PC-3 (cell line): ENCODE measurements around the gene CYB5R3. TPM values are rescaled to one million over a fixed set of nuclear protein-coding genes. Genes with fewer than 3 reads are reported as not detected.
"Not testable (repeated sequence)": the region's sequence is repeated elsewhere in the genome, so short reads cannot be mapped to it uniquely, and the experiment has no call there.

Source experiments
- ATAC-seq: fragments of 200-7000 bp; cut with Tn5 transposase; 2 replicates; pipeline ENCODE4 v1.9.1; 2020; ENCODE audit warnings: mild to moderate bottlenecking, moderate library complexity
- BruUV-seq: library from RNA; stranded (reverse); fragments of 400-500 nt; replicated peaks from 2 replicates; lab custom pipeline; 2021; lab: Mats Ljungman, UMichigan
- CTCF ChIA-PET: fragments of 300-600 bp; sonication (Branson Sonifier 250); formaldehyde crosslinking; loops from one replicate; lab custom pipeline; 2022; ENCODE audit warnings: antibody characterized with exemption; lab: Charles Lee
- POLR2A ChIA-PET: fragments of 300-600 bp; sonication (Branson Sonifier 250); formaldehyde crosslinking; loops from one replicate; lab custom pipeline; 2022; ENCODE audit warnings: antibody characterized with exemption; ENCODE audit not compliant: unreplicated experiment; lab: Charles Lee
- DNase-seq: peaks from one replicate; pipeline ENCODE4 v3.0.0-alpha.2; 2015
- H2AFZ ChIP-seq: fragments of 300-600 bp; sonication (generic); 2 replicates; pipeline ENCODE4 v1.6.0; 2016; ENCODE audit warnings: antibody characterized with exemption, low read length
- H3F3A ChIP-seq: fragments of 300-600 bp; sonication (generic); one replicate; pipeline ENCODE4 v1.6.0; 2017; ENCODE audit warnings: antibody characterized with exemption, low read length, control low read depth, mild to moderate bottlenecking; ENCODE audit not compliant: unreplicated experiment
- H3K27ac ChIP-seq: fragments of 300-600 bp; sonication (generic); 2 replicates; pipeline ENCODE4 v1.5.1; 2016; ENCODE audit warnings: mild to moderate bottlenecking, low read length
- H3K27me3 ChIP-seq: fragments of 300-600 bp; sonication (generic); 2 replicates; pipeline ENCODE4 v1.6.1; 2016; ENCODE audit warnings: low read length, mixed read lengths
- H3K36me3 ChIP-seq: fragments of 300-600 bp; sonication (generic); 2 replicates; pipeline ENCODE4 v1.6.1; 2016; ENCODE audit warnings: low read depth, mixed run types, low read length, mixed read lengths
- H3K4me1 ChIP-seq: fragments of 300-600 bp; sonication (generic); 2 replicates; pipeline ENCODE4 v1.5.1; 2016; ENCODE audit warnings: low read length; ENCODE audit not compliant: insufficient read depth
- H3K4me2 ChIP-seq: fragments of 300-600 bp; sonication (generic); 2 replicates; pipeline ENCODE4 v1.6.0; 2016; ENCODE audit warnings: low read length
- H3K4me3 ChIP-seq: fragments of 300-600 bp; sonication (generic); 2 replicates; pipeline ENCODE4 v1.5.1; 2016; ENCODE audit warnings: mild to moderate bottlenecking, low read length, mixed read lengths
- H3K79me2 ChIP-seq: fragments of 300-600 bp; sonication (generic); 2 replicates; pipeline ENCODE4 v1.6.1; 2017; ENCODE audit warnings: low read length, mixed read lengths
- H3K9ac ChIP-seq: fragments of 300-600 bp; sonication (generic); 2 replicates; pipeline ENCODE4 v1.6.0; 2016; ENCODE audit warnings: mild to moderate bottlenecking, low read length
- H3K9me2 ChIP-seq: fragments of 300-600 bp; sonication (generic); replicated peaks from 2 replicates; pipeline ENCODE4 v1.6.1; 2016; ENCODE audit warnings: mixed run types, low read length, mixed read lengths
- H3K9me3 ChIP-seq: fragments of 300-600 bp; sonication (generic); 2 replicates; pipeline ENCODE4 v1.6.1; 2016; ENCODE audit warnings: low read length, mixed read lengths
- H4K20me1 ChIP-seq: fragments of 300-600 bp; sonication (generic); 2 replicates; pipeline ENCODE4 v1.6.1; 2016; ENCODE audit warnings: low read length, mixed read lengths
- EZH2 ChIP-seq: fragments of 300-600 bp; sonication (generic); IDR thresholded peaks from one replicate; pipeline ENCODE4 v1.6.1; 2017; ENCODE audit warnings: antibody characterized with exemption, mild to moderate bottlenecking, low read length; ENCODE audit not compliant: unreplicated experiment
- EZH2phosphoT487 ChIP-seq: fragments of 300-600 bp; sonication (generic); IDR thresholded peaks from 2 replicates; pipeline ENCODE4 v1.6.1; 2018; ENCODE audit warnings: mild to moderate bottlenecking, antibody characterized with exemption, low read length, borderline replicate concordance
- intact Hi-C: fragments of 100-400 bp; cut with micrococcal nuclease; formaldehyde crosslinking; loops from 2 replicates; pipeline ENCODE4 v1.9.0; 2023
- total RNA-seq: library from RNA; depleted of rRNA; stranded (reverse); fragments of >200 nt; gene quantifications from 2 replicates; pipeline ENCODE4 v1.2.3, GENCODE V29; 2014
- TF ChIP-seq, protein P1 (sequence below): fragments of 300-600 bp; sonication (generic); conservative IDR thresholded peaks from 2 replicates; pipeline ENCODE4 v1.5.1; 2017; ENCODE audit warnings: antibody characterized with exemption, low read depth, mild to moderate bottlenecking, low read length

CYB5R3 gene
- total RNA-seq, 1 experiment from 2014 or later: 73.3 TPM

DNA sequence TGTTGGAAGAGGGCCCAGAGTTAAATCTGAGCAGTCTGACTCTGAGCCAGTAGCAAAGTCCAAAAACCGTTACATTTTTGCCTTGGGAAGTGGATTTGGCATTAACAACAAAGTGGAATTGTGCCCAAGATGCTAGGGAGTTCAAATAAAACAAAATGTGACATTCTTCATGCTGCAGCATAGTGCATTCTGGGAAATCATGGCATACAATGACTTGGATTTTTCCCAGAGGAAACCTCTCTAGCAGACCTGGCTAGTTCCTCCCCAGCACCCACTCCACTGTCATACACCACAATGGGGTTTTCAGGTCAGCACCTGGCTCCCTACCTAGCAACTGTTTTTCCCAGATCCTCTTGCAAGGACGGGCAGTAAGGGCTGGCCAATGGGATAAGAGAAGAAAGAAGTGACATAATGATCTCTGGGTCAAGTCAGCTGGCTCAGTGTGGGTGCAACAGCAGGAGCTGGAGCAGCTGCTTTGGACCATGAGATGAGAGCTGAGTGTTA lies 24.8 kb upstream of the CYB5R3 start:
- ChIA-PET CTCF (no interaction called here), POLR2A (no interaction called here)
- no peak overlapping the region for H3K4me3 ChIP-seq
- no peaks in the 10 kb centered on the region for H3K36me3 ChIP-seq
- DNase-seq (no peak), ATAC-seq (no peak; the same call in 1 of the 2 replicates)
- no peak overlapping the region for H3K4me2 ChIP-seq
- H3K9me3 ChIP-seq: no peaks in the 10 kb centered on the region
- H4K20me1 ChIP-seq: no peaks in the 10 kb centered on the region
- H3K27ac ChIP-seq: no peak overlapping the region
- no peaks in the 10 kb centered on the region for H3K79me2 ChIP-seq
- no peaks in the 10 kb centered on the region for H3K27me3 ChIP-seq
- TF ChIP-seq, protein P1, sequence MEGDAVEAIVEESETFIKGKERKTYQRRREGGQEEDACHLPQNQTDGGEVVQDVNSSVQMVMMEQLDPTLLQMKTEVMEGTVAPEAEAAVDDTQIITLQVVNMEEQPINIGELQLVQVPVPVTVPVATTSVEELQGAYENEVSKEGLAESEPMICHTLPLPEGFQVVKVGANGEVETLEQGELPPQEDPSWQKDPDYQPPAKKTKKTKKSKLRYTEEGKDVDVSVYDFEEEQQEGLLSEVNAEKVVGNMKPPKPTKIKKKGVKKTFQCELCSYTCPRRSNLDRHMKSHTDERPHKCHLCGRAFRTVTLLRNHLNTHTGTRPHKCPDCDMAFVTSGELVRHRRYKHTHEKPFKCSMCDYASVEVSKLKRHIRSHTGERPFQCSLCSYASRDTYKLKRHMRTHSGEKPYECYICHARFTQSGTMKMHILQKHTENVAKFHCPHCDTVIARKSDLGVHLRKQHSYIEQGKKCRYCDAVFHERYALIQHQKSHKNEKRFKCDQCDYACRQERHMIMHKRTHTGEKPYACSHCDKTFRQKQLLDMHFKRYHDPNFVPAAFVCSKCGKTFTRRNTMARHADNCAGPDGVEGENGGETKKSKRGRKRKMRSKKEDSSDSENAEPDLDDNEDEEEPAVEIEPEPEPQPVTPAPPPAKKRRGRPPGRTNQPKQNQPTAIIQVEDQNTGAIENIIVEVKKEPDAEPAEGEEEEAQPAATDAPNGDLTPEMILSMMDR: no peak
- TF ChIP-seq EZH2: no peak
- TF ChIP-seq EZH2phosphoT487: no peak
- no peaks in the 10 kb centered on the region for H3F3A ChIP-seq
- H3K9me2 ChIP-seq: no peaks in the 10 kb centered on the region
- H2AFZ ChIP-seq: no peak overlapping the region
- no peak overlapping the region for H3K9ac ChIP-seq
- H3K4me1 ChIP-seq: 0 out of 2 replicates have a peak, but pooled peaks cover 5% of the 10 kb centered on the region
- BruUV-seq: no TSS peak
- intact Hi-C loops: no loop called here

DNA sequence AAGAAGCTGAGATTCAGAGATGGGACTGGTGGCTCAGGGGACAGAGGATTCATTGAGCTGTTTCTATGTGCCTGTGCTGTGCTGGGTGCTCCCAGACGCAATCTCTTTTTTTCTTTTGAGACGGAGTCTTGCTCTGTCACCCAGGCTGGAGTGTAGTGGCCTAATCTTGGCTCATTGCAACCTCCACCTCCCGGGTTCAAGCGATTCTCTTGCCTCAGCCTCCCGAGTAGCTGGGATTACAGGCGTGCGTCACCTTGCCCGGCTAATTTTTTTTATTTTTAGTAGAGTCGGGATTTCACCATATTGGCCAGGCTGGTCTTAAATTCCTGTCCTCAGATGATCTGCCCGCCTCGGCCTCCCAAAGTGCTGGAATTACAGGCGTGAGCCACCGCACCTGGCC lies 23.9 kb upstream of the CYB5R3 start:
- POLR2A ChIA-PET, BruUV-seq, H3K4me2 ChIP-seq, H3K9me2 ChIP-seq, H3K9me3 ChIP-seq, DNase-seq, H3K36me3 ChIP-seq, H3K79me2 ChIP-seq, H3K27me3 ChIP-seq, H4K20me1 ChIP-seq, H3K4me3 ChIP-seq, H3K4me1 ChIP-seq, H3K9ac ChIP-seq, CTCF ChIA-PET, intact Hi-C loops, H3F3A ChIP-seq, H3K27ac ChIP-seq, H2AFZ ChIP-seq, ATAC-seq: not testable (repeated sequence)

DNA sequence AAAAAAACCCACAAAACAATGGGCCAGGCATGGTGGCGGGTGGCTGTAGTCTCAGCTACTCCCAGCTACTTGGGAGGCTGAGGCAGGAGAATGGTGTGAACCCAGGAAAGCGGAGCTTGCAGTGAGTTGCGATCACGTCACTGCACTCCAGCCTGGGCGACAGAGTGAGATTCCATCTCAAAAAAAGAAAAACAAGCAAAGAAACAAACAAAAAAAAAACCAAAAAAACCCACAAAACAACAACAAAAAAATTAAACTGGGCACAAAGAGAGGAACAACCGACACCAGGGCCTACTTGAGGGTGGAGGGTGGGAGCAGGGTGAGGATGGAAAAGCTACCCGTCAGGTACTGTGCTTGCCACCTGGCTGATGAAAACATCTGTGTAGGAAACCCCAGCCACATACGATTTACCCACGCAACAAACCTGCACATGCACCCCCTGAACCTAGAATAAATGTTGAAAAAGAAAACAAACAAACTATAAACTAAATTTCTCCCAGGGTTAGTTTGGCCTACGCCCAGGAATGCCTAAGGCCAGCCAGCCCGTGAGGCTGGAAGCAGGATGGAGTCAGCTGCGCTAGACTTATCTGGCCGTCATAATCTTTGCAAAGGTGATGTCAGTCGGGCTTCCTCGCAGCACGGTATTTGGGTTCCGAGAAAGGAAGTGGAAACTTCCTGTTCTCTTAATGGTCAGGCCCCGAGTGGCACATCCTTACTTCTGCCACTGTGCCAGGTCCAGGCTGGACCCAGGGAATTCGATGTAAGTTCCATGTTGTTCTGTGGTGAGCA lies 21.9 kb upstream of the CYB5R3 start:
- TF ChIP-seq EZH2phosphoT487 (no peak), EZH2 (no peak)
- TF ChIP-seq, protein P1: no peak
- Histone ChIP-seq H3K4me1 (0 out of 2 replicates have a peak, but pooled peaks cover 5% of the 10 kb centered on the region), H3F3A (no peaks in the 10 kb centered on the region), H3K27ac (no peak overlapping the region), H3K36me3 (no peaks in the 10 kb centered on the region), H3K4me3 (no peak overlapping the region), H3K79me2 (no peaks in the 10 kb centered on the region), H3K4me2 (peak overlapping the region; percentile 48), H3K27me3 (no peaks in the 10 kb centered on the region), H2AFZ (peak overlapping the region; percentile 45), H4K20me1 (no peaks in the 10 kb centered on the region), H3K9ac (no peak overlapping the region), H3K9me2 (no peaks in the 10 kb centered on the region), H3K9me3 (no peaks in the 10 kb centered on the region)
- DNase-seq: peak; percentile 44
- ChIA-PET POLR2A (no interaction called here), CTCF (no interaction called here)
- peak; percentile 78 for ATAC-seq
- no TSS peak for BruUV-seq
- intact Hi-C loops: no loop called here
